Measurements from ENCODE around the gene GPC3. TPM values are rescaled to one million over a fixed set of nuclear protein-coding genes. Genes with fewer than 3 reads are reported as not detected.

The GPC3 gene
- total and polyA plus RNA-seq, 4 donors = 8.3 to 270 (median 52.4) TPM

GRCh38 chrX:133985967-133986683 lies 731 bp upstream of the GPC3 start:
- DNase-seq (no peak), ATAC-seq (ENCODE audit: insufficient read depth, low FRiP score) (no peak)
- Histone ChIP-seq H3K4me1 (ENCODE audit: control insufficient read depth in 5 of 5, insufficient read depth in 5 of 5, low read length in 5 of 5) (peaks cover 0 to 11% (median 3%) of the 10 kb centered on the region in 5 donors), H3K36me3 (ENCODE audit: control insufficient read depth in 4 of 4, insufficient read depth in 4 of 4, low read length in 4 of 4) (no peaks in the 10 kb centered on the region), H3K9ac (ENCODE audit: insufficient read depth in 1 of 2, low read length in 2 of 2) (no peak overlapping the region), H3K9me3 (ENCODE audit: control insufficient read depth in 4 of 4, insufficient read depth in 3 of 4, low read length in 3 of 4) (peaks cover 0 to 2% (median 0%) of the 10 kb centered on the region in 4 donors), H3K27me3 (ENCODE audit: control insufficient read depth in 3 of 3, insufficient read depth in 3 of 3, low read length in 2 of 3) (peaks cover 8 to 31% (median 9%) of the 10 kb centered on the region in 3 donors), H3K4me3 (no peak overlapping the region), H3K27ac (ENCODE audit: low read depth in 1 of 2, low read length in 1 of 2) (no peak overlapping the region)
- WGBS, 2 donors = 11 to 34% methylated on average over 14 of the region's 14 CpGs
- TF ChIP-seq CTCF (IDR thresholded peaks at IDR 0.05; ENCODE audit: control extremely low read depth, extremely low read depth) = no peak

GRCh38 chrX:133984857-133985163 lies 584 bp downstream of the GPC3 start:
- Histone ChIP-seq H3K27me3 (ENCODE audit: control insufficient read depth in 3 of 3, insufficient read depth in 3 of 3, low read length in 2 of 3) (peaks cover 8 to 26% (median 9%) of the 10 kb centered on the region in 3 donors), H3K36me3 (ENCODE audit: control insufficient read depth in 4 of 4, insufficient read depth in 4 of 4, low read length in 4 of 4) (no peaks in the 10 kb centered on the region), H3K4me1 (ENCODE audit: control insufficient read depth in 5 of 5, insufficient read depth in 5 of 5, low read length in 5 of 5) (peaks cover 0 to 11% (median 3%) of the 10 kb centered on the region in 5 donors), H3K9ac (ENCODE audit: insufficient read depth in 1 of 2, low read length in 2 of 2) (no peak overlapping the region), H3K9me3 (ENCODE audit: control insufficient read depth in 4 of 4, insufficient read depth in 3 of 4, low read length in 3 of 4) (peaks cover 0 to 2% (median 0%) of the 10 kb centered on the region in 4 donors), H3K27ac (ENCODE audit: low read depth in 1 of 2, low read length in 1 of 2) (no peak overlapping the region), H3K4me3 (no peak overlapping the region)
- DNase-seq (peak in 1 of 3 donors; percentile 13), ATAC-seq (ENCODE audit: insufficient read depth, low FRiP score) (no peak)
- no peak for TF ChIP-seq CTCF (IDR thresholded peaks at IDR 0.05; ENCODE audit: control extremely low read depth, extremely low read depth)
- WGBS, 2 donors = 0 to 44% methylated on average over 9 to 16 of the region's 16 CpGs

GRCh38 chrX:133983974-133984845 lies 1.2 kb downstream of the GPC3 start:
- no peak for TF ChIP-seq CTCF (IDR thresholded peaks at IDR 0.05; ENCODE audit: control extremely low read depth, extremely low read depth)
- 13 to 41% methylated on average over 37 to 40 of the region's 40 CpGs for WGBS, 2 donors
- no peak for ATAC-seq (ENCODE audit: insufficient read depth, low FRiP score)

More at GRCh38 chrX:133983974-133984845, 1.2 kb downstream of the GPC3 start:
- peak in 1 of 3 donors; percentile 46 for DNase-seq
- Histone ChIP-seq H3K9ac (ENCODE audit: insufficient read depth in 1 of 2, low read length in 2 of 2) (peak overlapping the region in 1 of 2 donors; percentile 50), H3K4me1 (ENCODE audit: control insufficient read depth in 5 of 5, insufficient read depth in 5 of 5, low read length in 5 of 5) (peaks cover 0 to 16% (median 0%) of the 10 kb centered on the region in 5 donors), H3K27me3 (ENCODE audit: control insufficient read depth in 3 of 3, insufficient read depth in 3 of 3, low read length in 2 of 3) (peaks cover 8 to 29% (median 14%) of the 10 kb centered on the region in 3 donors), H3K4me3 (no peak overlapping the region), H3K9me3 (ENCODE audit: control insufficient read depth in 4 of 4, insufficient read depth in 3 of 4, low read length in 3 of 4) (peaks cover 0 to 2% (median 0%) of the 10 kb centered on the region in 4 donors), H3K36me3 (ENCODE audit: control insufficient read depth in 4 of 4, insufficient read depth in 4 of 4, low read length in 4 of 4) (no peaks in the 10 kb centered on the region), H3K27ac (ENCODE audit: low read depth in 1 of 2, low read length in 1 of 2) (no peak overlapping the region)
